ENCODE measurements around the gene ZMPSTE24. TPM values are rescaled to one million over a fixed set of nuclear protein-coding genes. Genes with fewer than 3 reads are reported as not detected.

The ZMPSTE24 gene
- polyA plus RNA-seq, 1 donor from 2014 or later = 22.9 TPM

GRCh38 chr1:40272653-40273213 is 14.7 kb downstream of the ZMPSTE24 start:
- Mint-ChIP-seq H3K27ac (no peak overlapping the region), H3K36me3 (peaks cover 8% of the 10 kb centered on the region), H3K4me3 (peak overlapping the region in 1 of 4 donors; percentile 53), H3K9me3 (no peaks in the 10 kb centered on the region), H3K4me1 (peaks cover 1 to 4% (median 2%) of the 10 kb centered on the region in 3 donors), H3K27me3 (no peaks in the 10 kb centered on the region)

- H3K4me1 Mint-ChIP-seq = peaks cover 1 to 4% (median 2%) of the 10 kb centered on the region in 3 donors
- H3K36me3 Mint-ChIP-seq = peaks cover 8% of the 10 kb centered on the region
- H3K27ac Mint-ChIP-seq = no peak overlapping the region
- H3K9me3 Mint-ChIP-seq = no peaks in the 10 kb centered on the region
- H3K27me3 Mint-ChIP-seq = no peaks in the 10 kb centered on the region
- H3K4me3 Mint-ChIP-seq = no peak overlapping the region
Observed at GRCh38 chr1:40273547-40274166, 15.6 kb downstream of the ZMPSTE24 start.

- no peak overlapping the region for H3K4me3 Mint-ChIP-seq
- no peaks in the 10 kb centered on the region for H3K9me3 Mint-ChIP-seq
- peaks cover 1 to 4% (median 2%) of the 10 kb centered on the region in 3 donors for H3K4me1 Mint-ChIP-seq
- peaks cover 8% of the 10 kb centered on the region for H3K36me3 Mint-ChIP-seq
- no peak overlapping the region for H3K27ac Mint-ChIP-seq
- H3K27me3 Mint-ChIP-seq = no peaks in the 10 kb centered on the region
Observed at GRCh38 chr1:40274331-40274730, 16.3 kb downstream of the ZMPSTE24 start.

GRCh38 chr1:40276122-40276521 is 18.1 kb downstream of the ZMPSTE24 start:
- Mint-ChIP-seq H3K4me3 (no peak overlapping the region), H3K9me3 (no peaks in the 10 kb centered on the region), H3K27me3 (no peaks in the 10 kb centered on the region), H3K27ac (no peak overlapping the region), H3K4me1 (peaks cover 0 to 4% (median 2%) of the 10 kb centered on the region in 3 donors), H3K36me3 (peaks cover 10% of the 10 kb centered on the region)

GRCh38 chr1:40281853-40282252 is 23.8 kb downstream of the ZMPSTE24 start:
- Mint-ChIP-seq H3K27me3 (no peaks in the 10 kb centered on the region), H3K36me3 (peaks cover 3% of the 10 kb centered on the region), H3K4me1 (no peaks in the 10 kb centered on the region), H3K4me3 (no peak overlapping the region), H3K27ac (no peak overlapping the region), H3K9me3 (no peaks in the 10 kb centered on the region)

GRCh38 chr1:40291293-40291692 is 33.3 kb downstream of the ZMPSTE24 start:
- Mint-ChIP-seq H3K4me1 (peaks cover 3 to 12% (median 10%) of the 10 kb centered on the region in 3 donors), H3K27me3 (no peaks in the 10 kb centered on the region), H3K4me3 (no peak overlapping the region), H3K9me3 (no peaks in the 10 kb centered on the region), H3K36me3 (peaks cover 7% of the 10 kb centered on the region), H3K27ac (no peak overlapping the region)

GRCh38 chr1:40299366-40300248 is 41.6 kb downstream of the ZMPSTE24 start:
- no peak overlapping the region for H3K27ac Mint-ChIP-seq
- peaks cover 0 to 2% (median 0%) of the 10 kb centered on the region in 3 donors for H3K4me1 Mint-ChIP-seq

GRCh38 chr1:40300249-40300567 is 42.2 kb downstream of the ZMPSTE24 start:
- H3K27ac Mint-ChIP-seq = no peak overlapping the region
- H3K4me3 Mint-ChIP-seq = no peak overlapping the region
- H3K36me3 Mint-ChIP-seq = peaks cover 4% of the 10 kb centered on the region
- H3K4me1 Mint-ChIP-seq = peaks cover 0 to 2% (median 0%) of the 10 kb centered on the region in 3 donors
- no peaks in the 10 kb centered on the region for H3K27me3 Mint-ChIP-seq
- no peaks in the 10 kb centered on the region for H3K9me3 Mint-ChIP-seq

More at GRCh38 chr1:40299366-40300248, 41.6 kb downstream of the ZMPSTE24 start:
- peaks cover 4% of the 10 kb centered on the region for H3K36me3 Mint-ChIP-seq
- no peaks in the 10 kb centered on the region for H3K27me3 Mint-ChIP-seq
- no peaks in the 10 kb centered on the region for H3K9me3 Mint-ChIP-seq
- no peak overlapping the region for H3K4me3 Mint-ChIP-seq

GRCh38 chr1:40300651-40301050 is 42.6 kb downstream of the ZMPSTE24 start:
- Mint-ChIP-seq H3K27me3 (no peaks in the 10 kb centered on the region), H3K27ac (no peak overlapping the region), H3K4me3 (no peak overlapping the region), H3K9me3 (no peaks in the 10 kb centered on the region), H3K4me1 (peaks cover 0 to 2% (median 0%) of the 10 kb centered on the region in 3 donors), H3K36me3 (peaks cover 3% of the 10 kb centered on the region)

GRCh38 chr1:40301066-40301465 is 43.0 kb downstream of the ZMPSTE24 start:
- Mint-ChIP-seq H3K4me3 (no peak overlapping the region), H3K27me3 (no peaks in the 10 kb centered on the region), H3K9me3 (no peaks in the 10 kb centered on the region), H3K36me3 (peaks cover 3% of the 10 kb centered on the region), H3K4me1 (peaks cover 0 to 2% (median 0%) of the 10 kb centered on the region in 3 donors), H3K27ac (no peak overlapping the region)

GRCh38 chr1:40301541-40302299 is 43.7 kb downstream of the ZMPSTE24 start:
- Mint-ChIP-seq H3K36me3 (peaks cover 3% of the 10 kb centered on the region), H3K27me3 (no peaks in the 10 kb centered on the region), H3K4me1 (peaks cover 0 to 2% (median 0%) of the 10 kb centered on the region in 3 donors), H3K9me3 (no peaks in the 10 kb centered on the region), H3K27ac (no peak overlapping the region), H3K4me3 (no peak overlapping the region)

- no peaks in the 10 kb centered on the region for H3K9me3 Mint-ChIP-seq
- H3K4me3 Mint-ChIP-seq = no peak overlapping the region
Observed at GRCh38 chr1:40302475-40302874, 44.4 kb downstream of the ZMPSTE24 start.

GRCh38 chr1:40303051-40303771 is 45.2 kb downstream of the ZMPSTE24 start:
- no peaks in the 10 kb centered on the region for H3K27me3 Mint-ChIP-seq
- no peaks in the 10 kb centered on the region for H3K9me3 Mint-ChIP-seq
- H3K4me3 Mint-ChIP-seq = no peak overlapping the region
- H3K36me3 Mint-ChIP-seq = peaks cover 3% of the 10 kb centered on the region
- H3K27ac Mint-ChIP-seq = no peak overlapping the region
- no peaks in the 10 kb centered on the region for H3K4me1 Mint-ChIP-seq

More at GRCh38 chr1:40302475-40302874, 44.4 kb downstream of the ZMPSTE24 start:
- no peaks in the 10 kb centered on the region for H3K27me3 Mint-ChIP-seq
- no peaks in the 10 kb centered on the region for H3K4me1 Mint-ChIP-seq
- H3K27ac Mint-ChIP-seq = no peak overlapping the region
- peaks cover 3% of the 10 kb centered on the region for H3K36me3 Mint-ChIP-seq

- no peaks in the 10 kb centered on the region for H3K4me1 Mint-ChIP-seq
- no peak overlapping the region for H3K27ac Mint-ChIP-seq
- no peaks in the 10 kb centered on the region for H3K27me3 Mint-ChIP-seq
- H3K36me3 Mint-ChIP-seq = peaks cover 3% of the 10 kb centered on the region
- H3K9me3 Mint-ChIP-seq = no peaks in the 10 kb centered on the region
- H3K4me3 Mint-ChIP-seq = no peak overlapping the region
Observed at GRCh38 chr1:40303790-40304189, 45.8 kb downstream of the ZMPSTE24 start.

All from IgD-negative memory B cell (primary cell).